GM23338 (cell line): ENCODE measurements around the gene FAAH. TPM values are rescaled to one million over a fixed set of nuclear protein-coding genes. Genes with fewer than 3 reads are reported as not detected.

Source experiments
- ATAC-seq: fragments of 200-7000 bp; cut with Tn5 transposase; 3 replicates; pipeline ENCODE4 v1.9.1; 2020
- DNase-seq: peaks from one replicate; pipeline ENCODE4 v3.0.0-alpha.2; 2015; ENCODE audit warnings: low spot score
- H2AFZ ChIP-seq: fragments of 200-600 bp; sonication (generic); 2 replicates; pipeline ENCODE4 v1.8.0; 2016; ENCODE audit warnings: antibody characterized with exemption, mild to moderate bottlenecking, moderate library complexity
- H3F3A ChIP-seq: fragments of 200-600 bp; sonication (generic); replicated peaks from 2 replicates; pipeline ENCODE4 v1.8.0; 2017; ENCODE audit warnings: antibody characterized with exemption, mixed run types, low read depth
- H3K27ac ChIP-seq: fragments of 200-600 bp; sonication (generic); 2 replicates; pipeline ENCODE4 v1.6.1; 2016; ENCODE audit warnings: low read depth
- H3K27me3 ChIP-seq: fragments of 200-600 bp; sonication (generic); 2 replicates; pipeline ENCODE4 v1.8.0; 2016; ENCODE audit warnings: mild to moderate bottlenecking, mixed run types, moderate library complexity; ENCODE audit not compliant: insufficient read depth
- H3K36me3 ChIP-seq: fragments of 200-600 bp; sonication (generic); 2 replicates; pipeline ENCODE4 v1.8.0; 2016; ENCODE audit warnings: mild to moderate bottlenecking; ENCODE audit not compliant: insufficient read depth
- H3K4me1 ChIP-seq: fragments of 200-600 bp; sonication (generic); 2 replicates; pipeline ENCODE4 v1.8.0; 2016; ENCODE audit warnings: mild to moderate bottlenecking, moderate library complexity; ENCODE audit not compliant: insufficient read depth
- H3K4me2 ChIP-seq: fragments of 200-600 bp; sonication (generic); 2 replicates; pipeline ENCODE4 v1.7.1; 2017; ENCODE audit warnings: mixed run types
- H3K4me3 ChIP-seq: fragments of 200-600 bp; sonication (generic); 2 replicates; pipeline ENCODE4 v1.6.1; 2016; ENCODE audit warnings: mixed run types
- H3K79me2 ChIP-seq: fragments of 200-600 bp; sonication (generic); replicated peaks from 2 replicates; pipeline ENCODE4 v1.8.0; 2017; ENCODE audit warnings: mild to moderate bottlenecking; ENCODE audit not compliant: insufficient read depth
- H3K9me2 ChIP-seq: fragments of 200-600 bp; sonication (generic); 2 replicates; pipeline ENCODE4 v1.8.0; 2017; ENCODE audit not compliant: insufficient read depth
- H4K20me1 ChIP-seq: fragments of 200-600 bp; sonication (generic); replicated peaks from 2 replicates; pipeline ENCODE4 v1.8.0; 2017; ENCODE audit warnings: mild to moderate bottlenecking; ENCODE audit not compliant: insufficient read depth
- H3K27ac Mint-ChIP-seq: 2 replicates; pipeline ENCODE4 v1.8.0; 2020; ENCODE audit warnings: inconsistent platforms, mild to moderate bottlenecking, moderate library complexity, mixed read lengths
- H3K27me3 Mint-ChIP-seq: 3 replicates; pipeline ENCODE4 v1.8.0; 2022; ENCODE audit warnings: low read depth, mild to moderate bottlenecking, moderate library complexity, mixed read lengths, inconsistent platforms; ENCODE audit not compliant: insufficient read depth, poor library complexity
- H3K36me3 Mint-ChIP-seq: 3 replicates; pipeline ENCODE4 v1.8.0; 2021; ENCODE audit warnings: low read depth, mild to moderate bottlenecking, inconsistent platforms, moderate library complexity, mixed read lengths
- H3K4me1 Mint-ChIP-seq: 3 replicates; pipeline ENCODE4 v1.8.0; 2020; ENCODE audit warnings: mild to moderate bottlenecking, inconsistent platforms, mixed read lengths
- H3K4me3 Mint-ChIP-seq: 3 replicates; pipeline ENCODE4 v1.8.0; 2021; ENCODE audit warnings: moderate library complexity, mild to moderate bottlenecking, inconsistent platforms, mixed read lengths
- H3K9me3 Mint-ChIP-seq: 3 replicates; pipeline ENCODE4 v1.8.0; 2020; ENCODE audit warnings: moderate library complexity, mild to moderate bottlenecking, inconsistent platforms, mixed read lengths
- CREB1 ChIP-seq: fragments of 250-450 bp; sonication (Bioruptor Pico); IDR thresholded peaks from 2 replicates; pipeline ENCODE4 v1.5.0; 2020; ENCODE audit warnings: low read depth, mild to moderate bottlenecking, moderate library complexity
- EZH2 ChIP-seq: fragments of 200-600 bp; sonication (generic); IDR thresholded peaks from one replicate; pipeline ENCODE4 v1.8.0; 2017; ENCODE audit warnings: antibody characterized with exemption, mild to moderate bottlenecking, low read depth; ENCODE audit not compliant: unreplicated experiment
- JUNB ChIP-seq: IDR thresholded peaks from one replicate; pipeline ENCODE4 v1.6.1; 2016; ENCODE audit warnings: antibody characterized with exemption; ENCODE audit not compliant: unreplicated experiment
- ZNF114 ChIP-seq: fragments of 250-450 bp; sonication (Bioruptor Pico); IDR thresholded peaks from 2 replicates; pipeline ENCODE4 v1.5.0; 2020; ENCODE audit warnings: mild to moderate bottlenecking, moderate library complexity
- polyA plus RNA-seq: library from polyadenylated mRNA; unstranded; fragments of >200 nt; fragmentation: Nextera tagmentation; extraction: Ambion mirVana; gene quantifications from 2 replicates; pipeline ENCODE4 v1.2.1, GENCODE V29; 2016
- total RNA-seq: library from RNA; depleted of rRNA; stranded (reverse); fragments of >200 nt; shearing (Covaris generic); gene quantifications from 2 replicates; pipeline ENCODE4 v1.2.3, GENCODE V29; 2014
- TF ChIP-seq, protein P1 (sequence below), 2 experiments: fragments of 200-600 bp in 1 of 2; sonication (generic) in 1 of 2; conservative IDR thresholded peaks; 2 replicates each; pipeline versions ENCODE4 v1.5.1 to v1.6.1; 2016 to 2017; ENCODE audit warnings: antibody characterized with exemption in 2 of 2, low read depth in 2 of 2, mild to moderate bottlenecking in 2 of 2, moderate library complexity in 1 of 2
- TF ChIP-seq, protein P2 (sequence below): fragments of 250-450 bp; sonication (Bioruptor Pico); IDR thresholded peaks from 2 replicates; pipeline ENCODE4 v1.5.0; 2020; ENCODE audit warnings: mild to moderate bottlenecking, moderate library complexity

The FAAH gene
- total and polyA plus RNA-seq, 2 experiments from 2014 or later: 10.7 to 24.0 TPM

DNA sequence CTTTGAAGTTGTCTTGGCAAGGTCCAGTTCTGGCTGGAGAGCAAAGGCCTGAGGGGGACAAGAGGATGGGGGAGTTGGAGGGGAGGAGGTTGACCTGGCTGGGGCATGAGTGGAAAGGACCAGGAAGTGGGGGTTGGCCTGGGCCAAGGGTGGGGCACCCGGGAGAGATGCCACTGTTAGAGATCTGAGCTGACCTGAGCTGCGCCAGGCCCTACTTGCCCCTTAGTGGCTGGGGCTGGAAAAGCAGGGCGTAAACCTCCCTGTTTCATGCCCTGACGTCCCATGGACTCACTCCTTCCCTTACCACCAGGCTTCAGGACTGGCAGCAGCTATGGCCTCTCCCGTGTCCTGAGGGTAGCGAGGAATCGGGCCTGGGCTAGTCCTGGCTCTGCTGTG is 16.9 kb downstream of the FAAH start:
- ATAC-seq (no peak; the same call in 1 of the 3 replicates), DNase-seq (no peak)

DNA sequence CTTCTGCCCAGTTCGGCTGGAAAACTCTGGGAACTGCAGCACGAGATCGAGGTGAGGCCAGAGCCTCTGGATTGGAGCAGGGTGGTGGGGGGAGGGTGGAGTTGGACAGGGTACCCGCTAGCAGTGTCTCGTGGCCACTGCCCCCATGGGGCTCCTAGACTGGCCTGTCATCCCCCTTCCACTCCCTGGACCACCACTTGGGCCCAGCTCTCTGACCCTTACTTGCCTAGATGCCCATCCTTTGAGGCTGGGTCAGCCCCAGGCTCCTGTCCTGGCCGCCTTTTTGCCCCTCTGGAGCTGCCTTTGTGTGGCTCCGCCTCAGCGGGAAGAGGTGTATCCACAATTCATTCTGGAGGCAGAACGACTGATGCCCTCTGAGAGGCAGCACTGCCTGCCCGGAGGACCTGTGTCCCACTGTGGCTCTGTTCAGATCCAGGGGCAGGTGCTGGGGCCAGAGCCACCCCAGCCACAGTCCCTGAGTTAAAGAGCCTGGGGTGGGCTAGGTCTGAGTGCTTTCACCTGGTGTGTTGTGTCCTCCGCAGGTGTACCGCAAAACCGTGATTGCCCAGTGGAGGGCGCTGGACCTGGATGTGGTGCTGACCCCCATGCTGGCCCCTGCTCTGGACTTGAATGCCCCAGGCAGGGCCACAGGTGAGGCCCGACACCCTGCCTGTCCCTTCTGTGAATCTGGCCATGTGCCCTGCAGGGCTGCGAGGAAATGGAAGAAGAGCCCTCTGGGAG is 17.7 kb downstream of the FAAH start:
- Histone ChIP-seq H3K79me2 (no peaks in the 10 kb centered on the region), H3K36me3 (no peaks in the 10 kb centered on the region; the same call in 1 of the 2 replicates), H2AFZ (no peak overlapping the region), H4K20me1 (no peaks in the 10 kb centered on the region), H3K27ac (no peak overlapping the region), H3K4me1 (peaks cover 8% of the 10 kb centered on the region), H3K4me2 (no peak overlapping the region), H3K27me3 (no peaks in the 10 kb centered on the region), H3K4me3 (no peak overlapping the region), H3K9me2 (no peaks in the 10 kb centered on the region), H3F3A (no peaks in the 10 kb centered on the region)
- ATAC-seq (peak; percentile 87), DNase-seq (peak; percentile 88)
- Mint-ChIP-seq H3K4me3 (no peak overlapping the region), H3K36me3 (no peaks in the 10 kb centered on the region; the same call in 2 of the 3 replicates), H3K27ac (no peak overlapping the region), H3K4me1 (peaks cover 10% of the 10 kb centered on the region), H3K9me3 (no peaks in the 10 kb centered on the region; the same call in 2 of the 3 replicates), H3K27me3 (peaks cover 24% of the 10 kb centered on the region)
- no peak for TF ChIP-seq JUNB
- no peak for TF ChIP-seq EZH2
- no peak for TF ChIP-seq ZNF114 (CRISPR knock-in tag)
- TF ChIP-seq, protein P1, sequence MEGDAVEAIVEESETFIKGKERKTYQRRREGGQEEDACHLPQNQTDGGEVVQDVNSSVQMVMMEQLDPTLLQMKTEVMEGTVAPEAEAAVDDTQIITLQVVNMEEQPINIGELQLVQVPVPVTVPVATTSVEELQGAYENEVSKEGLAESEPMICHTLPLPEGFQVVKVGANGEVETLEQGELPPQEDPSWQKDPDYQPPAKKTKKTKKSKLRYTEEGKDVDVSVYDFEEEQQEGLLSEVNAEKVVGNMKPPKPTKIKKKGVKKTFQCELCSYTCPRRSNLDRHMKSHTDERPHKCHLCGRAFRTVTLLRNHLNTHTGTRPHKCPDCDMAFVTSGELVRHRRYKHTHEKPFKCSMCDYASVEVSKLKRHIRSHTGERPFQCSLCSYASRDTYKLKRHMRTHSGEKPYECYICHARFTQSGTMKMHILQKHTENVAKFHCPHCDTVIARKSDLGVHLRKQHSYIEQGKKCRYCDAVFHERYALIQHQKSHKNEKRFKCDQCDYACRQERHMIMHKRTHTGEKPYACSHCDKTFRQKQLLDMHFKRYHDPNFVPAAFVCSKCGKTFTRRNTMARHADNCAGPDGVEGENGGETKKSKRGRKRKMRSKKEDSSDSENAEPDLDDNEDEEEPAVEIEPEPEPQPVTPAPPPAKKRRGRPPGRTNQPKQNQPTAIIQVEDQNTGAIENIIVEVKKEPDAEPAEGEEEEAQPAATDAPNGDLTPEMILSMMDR (conservative IDR thresholded peaks at IDR 0.05; ENCODE audit: low read depth in 2 of 2): peak; percentile 80 to 93
- TF ChIP-seq, protein P2, sequence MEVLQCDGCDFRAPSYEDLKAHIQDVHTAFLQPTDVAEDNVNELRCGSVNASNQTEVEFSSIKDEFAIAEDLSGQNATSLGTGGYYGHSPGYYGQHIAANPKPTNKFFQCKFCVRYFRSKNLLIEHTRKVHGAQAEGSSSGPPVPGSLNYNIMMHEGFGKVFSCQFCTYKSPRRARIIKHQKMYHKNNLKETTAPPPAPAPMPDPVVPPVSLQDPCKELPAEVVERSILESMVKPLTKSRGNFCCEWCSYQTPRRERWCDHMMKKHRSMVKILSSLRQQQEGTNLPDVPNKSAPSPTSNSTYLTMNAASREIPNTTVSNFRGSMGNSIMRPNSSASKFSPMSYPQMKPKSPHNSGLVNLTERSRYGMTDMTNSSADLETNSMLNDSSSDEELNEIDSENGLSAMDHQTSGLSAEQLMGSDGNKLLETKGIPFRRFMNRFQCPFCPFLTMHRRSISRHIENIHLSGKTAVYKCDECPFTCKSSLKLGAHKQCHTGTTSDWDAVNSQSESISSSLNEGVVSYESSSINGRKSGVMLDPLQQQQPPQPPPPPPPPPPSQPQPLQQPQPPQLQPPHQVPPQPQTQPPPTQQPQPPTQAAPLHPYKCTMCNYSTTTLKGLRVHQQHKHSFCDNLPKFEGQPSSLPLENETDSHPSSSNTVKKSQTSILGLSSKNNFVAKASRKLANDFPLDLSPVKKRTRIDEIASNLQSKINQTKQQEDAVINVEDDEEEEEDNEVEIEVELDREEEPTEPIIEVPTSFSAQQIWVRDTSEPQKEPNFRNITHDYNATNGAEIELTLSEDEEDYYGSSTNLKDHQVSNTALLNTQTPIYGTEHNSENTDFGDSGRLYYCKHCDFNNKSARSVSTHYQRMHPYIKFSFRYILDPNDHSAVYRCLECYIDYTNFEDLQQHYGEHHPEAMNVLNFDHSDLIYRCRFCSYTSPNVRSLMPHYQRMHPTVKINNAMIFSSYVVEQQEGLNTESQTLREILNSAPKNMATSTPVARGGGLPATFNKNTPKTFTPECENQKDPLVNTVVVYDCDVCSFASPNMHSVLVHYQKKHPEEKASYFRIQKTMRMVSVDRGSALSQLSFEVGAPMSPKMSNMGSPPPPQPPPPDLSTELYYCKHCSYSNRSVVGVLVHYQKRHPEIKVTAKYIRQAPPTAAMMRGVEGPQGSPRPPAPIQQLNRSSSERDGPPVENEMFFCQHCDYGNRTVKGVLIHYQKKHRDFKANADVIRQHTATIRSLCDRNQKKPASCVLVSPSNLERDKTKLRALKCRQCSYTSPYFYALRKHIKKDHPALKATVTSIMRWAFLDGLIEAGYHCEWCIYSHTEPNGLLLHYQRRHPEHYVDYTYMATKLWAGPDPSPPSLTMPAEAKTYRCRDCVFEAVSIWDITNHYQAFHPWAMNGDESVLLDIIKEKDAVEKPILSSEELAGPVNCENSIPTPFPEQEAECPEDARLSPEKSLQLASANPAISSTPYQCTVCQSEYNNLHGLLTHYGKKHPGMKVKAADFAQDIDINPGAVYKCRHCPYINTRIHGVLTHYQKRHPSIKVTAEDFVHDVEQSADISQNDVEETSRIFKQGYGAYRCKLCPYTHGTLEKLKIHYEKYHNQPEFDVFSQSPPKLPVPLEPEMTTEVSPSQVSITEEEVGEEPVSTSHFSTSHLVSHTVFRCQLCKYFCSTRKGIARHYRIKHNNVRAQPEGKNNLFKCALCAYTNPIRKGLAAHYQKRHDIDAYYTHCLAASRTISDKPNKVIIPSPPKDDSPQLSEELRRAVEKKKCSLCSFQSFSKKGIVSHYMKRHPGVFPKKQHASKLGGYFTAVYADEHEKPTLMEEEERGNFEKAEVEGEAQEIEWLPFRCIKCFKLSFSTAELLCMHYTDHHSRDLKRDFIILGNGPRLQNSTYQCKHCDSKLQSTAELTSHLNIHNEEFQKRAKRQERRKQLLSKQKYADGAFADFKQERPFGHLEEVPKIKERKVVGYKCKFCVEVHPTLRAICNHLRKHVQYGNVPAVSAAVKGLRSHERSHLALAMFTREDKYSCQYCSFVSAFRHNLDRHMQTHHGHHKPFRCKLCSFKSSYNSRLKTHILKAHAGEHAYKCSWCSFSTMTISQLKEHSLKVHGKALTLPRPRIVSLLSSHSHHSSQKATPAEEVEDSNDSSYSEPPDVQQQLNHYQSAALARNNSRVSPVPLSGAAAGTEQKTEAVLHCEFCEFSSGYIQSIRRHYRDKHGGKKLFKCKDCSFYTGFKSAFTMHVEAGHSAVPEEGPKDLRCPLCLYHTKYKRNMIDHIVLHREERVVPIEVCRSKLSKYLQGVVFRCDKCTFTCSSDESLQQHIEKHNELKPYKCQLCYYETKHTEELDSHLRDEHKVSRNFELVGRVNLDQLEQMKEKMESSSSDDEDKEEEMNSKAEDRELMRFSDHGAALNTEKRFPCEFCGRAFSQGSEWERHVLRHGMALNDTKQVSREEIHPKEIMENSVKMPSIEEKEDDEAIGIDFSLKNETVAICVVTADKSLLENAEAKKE (CRISPR knock-in tag): no peak

More for the DNA sequence above, 16.9 kb downstream of the FAAH start:
- no peak overlapping the region for H3K27ac ChIP-seq
- Mint-ChIP-seq H3K9me3 (no peaks in the 10 kb centered on the region; the same call in 2 of the 3 replicates), H3K36me3 (no peaks in the 10 kb centered on the region; the same call in 2 of the 3 replicates), H3K4me1 (peaks cover 13% of the 10 kb centered on the region), H3K27me3 (peaks cover 27% of the 10 kb centered on the region), H3K27ac (no peak overlapping the region), H3K4me3 (no peak overlapping the region)
- H4K20me1 ChIP-seq: no peaks in the 10 kb centered on the region
- H3K79me2 ChIP-seq: no peaks in the 10 kb centered on the region
- peaks cover 12% of the 10 kb centered on the region for H3K4me1 ChIP-seq
- no peaks in the 10 kb centered on the region for H3K9me2 ChIP-seq
- H3K4me2 ChIP-seq: no peak overlapping the region
- no peaks in the 10 kb centered on the region; the same call in 1 of the 2 replicates for H3K36me3 ChIP-seq
- H3K4me3 ChIP-seq: no peak overlapping the region
- H3F3A ChIP-seq: no peaks in the 10 kb centered on the region
- no peak for TF ChIP-seq CREB1
- TF ChIP-seq, protein P1 (conservative IDR thresholded peaks at IDR 0.05; ENCODE audit: low read depth in 2 of 2): 0 out of 4 replicates have a peak, but pooled peaks of 1 of the 2 experiments have one; percentile 10
- no peak overlapping the region for H2AFZ ChIP-seq
- H3K27me3 ChIP-seq: no peaks in the 10 kb centered on the region
